K562 (cell line): ENCODE results near the gene FCER2. TPM values are rescaled to one million over a fixed set of nuclear protein-coding genes. Genes with fewer than 3 reads are reported as not detected.

Source experiments
- ATAC-seq: fragments of 200-7000 bp; cut with Tn5 transposase; 3 replicates; pipeline ENCODE4 v1.9.1; 2020; ENCODE audit warnings: moderate library complexity
- BruUV-seq: library from RNA; stranded (reverse); fragments of 400-500 nt; replicated peaks from 2 replicates; lab custom pipeline; 2021; lab: Mats Ljungman, UMichigan
- CTCF ChIA-PET: fragments of 300-600 bp; formaldehyde crosslinking; extraction: SDS; loops from one replicate; lab custom pipeline; 2021; ENCODE audit warnings: low intra/inter-chr PET ratio; lab: Yijun Ruan, JAX
- POLR2A ChIA-PET: fragments of 300-600, 350-650 bp; sonication (Branson Sonifier 250); formaldehyde crosslinking; extraction: SDS; loops from one replicate; lab custom pipeline; 2021; ENCODE audit warnings: antibody characterized with exemption, inconsistent platforms; lab: Yijun Ruan, JAX
- DNase-seq, 4 experiments: peaks; one replicate each; pipeline versions ENCODE4 v3.0.0 to v3.0.0-alpha.2; 2011 to 2018; ENCODE audit warnings: low spot score in 3 of 4, mixed read lengths in 3 of 4; ENCODE audit errors: extremely low read depth in 1 of 4
- FAIRE-seq: peaks from 2 replicates; lab custom pipeline; 2011; peaks lifted over from hg19 to GRCh38; lab: Jason Lieb, UNC
- H2AFZ ChIP-seq: 2 replicates; pipeline ENCODE4 v1.6.0; 2011; ENCODE audit warnings: low read depth, low read length, control low read depth, inconsistent platforms
- H3K27ac ChIP-seq: fragments of 200-600 bp; 3 replicates; pipeline ENCODE4 v1.8.0; 2011; ENCODE audit warnings: low read depth, mild to moderate bottlenecking, control low read depth, inconsistent platforms, low read length, moderate library complexity, mixed read lengths; ENCODE audit errors: extremely low read depth
- H3K27me3 ChIP-seq, 2 experiments: fragments of 300-600 bp in 1 of 2; 2 replicates in 1 of 2; 3 replicates in 1 of 2; pipeline versions ENCODE4 v1.6.0 to v1.8.0; 2011; ENCODE audit warnings: inconsistent platforms in 2 of 2, low read length in 2 of 2, mild to moderate bottlenecking in 1 of 2, mixed read lengths in 1 of 2, moderate library complexity in 1 of 2; ENCODE audit not compliant: control insufficient read depth in 2 of 2, insufficient read depth in 2 of 2
- H3K36me3 ChIP-seq: fragments of 300-600 bp; 3 replicates; pipeline ENCODE4 v1.8.0; 2011; ENCODE audit warnings: mild to moderate bottlenecking, low read length, inconsistent platforms; ENCODE audit not compliant: control insufficient read depth, insufficient read depth
- H3K4me1 ChIP-seq, 2 experiments: fragments of 200-600 bp in 1 of 2; replicated peaks in 1 of 2; 2 replicates in 1 of 2; 3 replicates in 1 of 2; pipeline versions ENCODE4 v1.5.1 to v1.8.0; 2011; ENCODE audit warnings: inconsistent platforms in 2 of 2, low read length in 2 of 2, mild to moderate bottlenecking in 1 of 2, mixed read lengths in 1 of 2, moderate library complexity in 1 of 2; ENCODE audit not compliant: control insufficient read depth in 2 of 2, insufficient read depth in 2 of 2
- H3K4me2 ChIP-seq: 2 replicates; pipeline ENCODE4 v1.6.1; 2011; ENCODE audit warnings: low read length, control low read depth, inconsistent platforms, mixed read lengths; ENCODE audit not compliant: insufficient read depth
- H3K4me3 ChIP-seq: fragments of 200-600 bp; sonication (generic), shearing (Covaris generic); 2 replicates; pipeline ENCODE4 v1.5.1; 2016; ENCODE audit warnings: control low read depth, inconsistent platforms
- H3K79me2 ChIP-seq: fragments of 200-600 bp; 3 replicates; pipeline ENCODE4 v1.8.0; 2011; ENCODE audit warnings: low read length, inconsistent platforms; ENCODE audit not compliant: control insufficient read depth, insufficient read depth
- H3K9ac ChIP-seq, 2 experiments: 2 replicates each; pipeline versions ENCODE4 v1.6.0 to v1.6.1; 2011; ENCODE audit warnings: low read depth in 2 of 2, low read length in 2 of 2, control low read depth in 1 of 2, inconsistent platforms in 1 of 2, mild to moderate bottlenecking in 1 of 2, mixed read lengths in 1 of 2; ENCODE audit not compliant: insufficient read depth in 1 of 2
- H3K9me1 ChIP-seq: one replicate; pipeline ENCODE4 v1.6.0; 2011; ENCODE audit warnings: inconsistent platforms, mild to moderate bottlenecking, low read length, moderate library complexity; ENCODE audit not compliant: control insufficient read depth, insufficient read depth
- H3K9me3 ChIP-seq: replicated peaks from 2 replicates; pipeline ENCODE4 v1.5.1; 2011; ENCODE audit warnings: low read depth, low read length, inconsistent platforms; ENCODE audit not compliant: control insufficient read depth, insufficient read depth
- H4K20me1 ChIP-seq: replicated peaks from 2 replicates; pipeline ENCODE4 v1.6.1; 2011; ENCODE audit warnings: low read length, inconsistent platforms, mixed read lengths; ENCODE audit not compliant: control insufficient read depth, insufficient read depth
- BRF1 ChIP-seq: IDR thresholded peaks from 3 replicates; pipeline ENCODE4 v1.6.1; 2011; ENCODE audit warnings: borderline replicate concordance, mild to moderate bottlenecking; ENCODE audit not compliant: insufficient read length; ENCODE audit errors: extremely low read depth
- LCOR ChIP-seq: sonication (generic); formaldehyde crosslinking; IDR thresholded peaks from 2 replicates; pipeline ENCODE4 v1.8.0; 2022; ENCODE audit warnings: mild to moderate bottlenecking, missing genetic modification reagents
- ZHX1 ChIP-seq: fragments of 150-350 bp; conservative IDR thresholded peaks from 2 replicates; pipeline ENCODE4 v1.6.1; 2014; ENCODE audit warnings: low read length
- WGBS: fragments of 100-300 bp; shearing (Covaris generic); methylation state at CpG from one replicate; pipeline ENCODE4 v1.1.6; 2016; ENCODE audit warnings: low coverage, mixed read lengths; ENCODE audit not compliant: insufficient coverage; ENCODE audit errors: missing lambda C conversion rate; 5-methylcytosine and 5-hydroxymethylcytosine counted together
- in situ Hi-C: fragments of 300-500 bp; cut with MboI; formaldehyde crosslinking; loops from 4 replicates; pipeline ENCODE4 v1.15.0; 2018; ENCODE audit warnings: inconsistent platforms, mixed read lengths
- intact Hi-C: fragments of 100-400 bp; cut with micrococcal nuclease; formaldehyde crosslinking; loops from 2 replicates; pipeline ENCODE4 v1.14.2; 2022
- polyA plus RNA-seq, 8 experiments: library from polyadenylated mRNA; depleted of rRNA in 4 of 8; stranded (reverse) in 5 of 8; unstranded in 3 of 8; fragments of >200 nt; fragmentation: Nextera tagmentation in 2 of 8; fragmentation: Illumina TruSeq in 1 of 8; extraction: Ambion mirVana in 2 of 8; extraction: Trizol in 1 of 8; gene quantifications; 2 replicates each; pipeline versions ENCODE4 v1.2.1 to v1.2.3, GENCODE V29; 2011 to 2014; ENCODE audit warnings: inconsistent platforms in 1 of 8, missing spikeins in 1 of 8
- total RNA-seq, 7 experiments: library from RNA; depleted of rRNA in 6 of 7; stranded (reverse); fragments of >200 nt in 6 of 7; fragmentation: Illumina TruSeq in 2 of 7; extraction: Trizol in 2 of 7; gene quantifications; 2 replicates each; pipeline versions ENCODE4 v1.2.1 to v1.2.3, GENCODE V29; 2011 to 2021; ENCODE audit warnings: low replicate concordance in 1 of 7

The FCER2 gene
- total and polyA plus RNA-seq, 9 of the 15 experiments (the other 6 are each of a cell fraction or from before 2014, with no cell fraction given): 0.11 TPM; not detected in 8

- Histone ChIP-seq H3K79me2 (no peaks in the 10 kb centered on the region), H3K9ac (no peak overlapping the region), H3K4me1 (peaks cover 0 to 2% of the 10 kb centered on the region in 2 experiments; a peak in 3 of 5 replicates), H3K27ac (no peak overlapping the region), H3K9me3 (0 out of 2 replicates have a peak, but pooled peaks cover 3% of the 10 kb centered on the region), H3K4me3 (no peak overlapping the region), H3K9me1 (no peaks in the 10 kb centered on the region), H4K20me1 (no peaks in the 10 kb centered on the region), H3K36me3 (no peaks in the 10 kb centered on the region), H3K4me2 (no peak overlapping the region), H2AFZ (no peak overlapping the region), H3K27me3 (peaks cover 0 to 5% of the 10 kb centered on the region in 2 experiments; a peak in 3 of 5 replicates)
- in situ Hi-C loops: no loop called here
- ChIA-PET POLR2A (no interaction called here), CTCF (no interaction called here)
- no TSS peak for BruUV-seq
- no peak for DNase-seq
- 2% methylated on average over 5 of the region's 5 CpGs for WGBS
- intact Hi-C loops: no loop called here
- ATAC-seq: no peak
- TF ChIP-seq BRF1: no peak
- no peak for TF ChIP-seq LCOR
- TF ChIP-seq ZHX1: no peak
- FAIRE-seq: no peak
These were observed 42.4 kb upstream of the FCER2 start for GRCh38 chr19:7744199-7744786.
